ENCODE measurements around the gene CDC123. TPM values are rescaled to one million over a fixed set of nuclear protein-coding genes. Genes with fewer than 3 reads are reported as not detected.
"Not testable (repeated sequence)": the region's sequence is repeated elsewhere in the genome, so short reads cannot be mapped to it uniquely, and the experiment has no call there.

Gene CDC123
- total RNA-seq, 1 donor from 2014 or later = 48.4 TPM

- DNase-seq (ENCODE audit: low spot score) = no peak
These were observed 39.2 kb downstream of the CDC123 start for GRCh38 chr10:12235116-12235694.

DNA sequence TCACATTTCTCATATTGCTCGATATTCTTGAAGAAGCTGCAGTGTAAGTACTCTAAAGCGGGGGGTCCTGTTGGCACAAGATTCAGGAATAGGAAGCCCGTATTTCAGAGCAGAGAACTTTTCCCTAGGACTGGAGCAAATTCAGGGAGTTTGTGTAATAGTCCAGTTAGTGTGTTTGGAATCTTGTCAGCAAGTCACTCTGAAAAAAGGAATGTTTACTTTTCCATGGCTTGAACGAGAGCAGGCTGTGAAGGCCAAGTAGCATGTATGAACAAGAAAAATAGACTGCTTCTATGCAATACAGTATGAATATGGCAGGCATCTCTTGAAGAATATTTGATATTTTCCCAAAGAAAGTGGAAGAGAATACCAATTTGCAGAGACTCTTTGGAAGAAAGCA lies 39.8 kb downstream of the CDC123 start:
- no peak for DNase-seq (ENCODE audit: low spot score)

DNA sequence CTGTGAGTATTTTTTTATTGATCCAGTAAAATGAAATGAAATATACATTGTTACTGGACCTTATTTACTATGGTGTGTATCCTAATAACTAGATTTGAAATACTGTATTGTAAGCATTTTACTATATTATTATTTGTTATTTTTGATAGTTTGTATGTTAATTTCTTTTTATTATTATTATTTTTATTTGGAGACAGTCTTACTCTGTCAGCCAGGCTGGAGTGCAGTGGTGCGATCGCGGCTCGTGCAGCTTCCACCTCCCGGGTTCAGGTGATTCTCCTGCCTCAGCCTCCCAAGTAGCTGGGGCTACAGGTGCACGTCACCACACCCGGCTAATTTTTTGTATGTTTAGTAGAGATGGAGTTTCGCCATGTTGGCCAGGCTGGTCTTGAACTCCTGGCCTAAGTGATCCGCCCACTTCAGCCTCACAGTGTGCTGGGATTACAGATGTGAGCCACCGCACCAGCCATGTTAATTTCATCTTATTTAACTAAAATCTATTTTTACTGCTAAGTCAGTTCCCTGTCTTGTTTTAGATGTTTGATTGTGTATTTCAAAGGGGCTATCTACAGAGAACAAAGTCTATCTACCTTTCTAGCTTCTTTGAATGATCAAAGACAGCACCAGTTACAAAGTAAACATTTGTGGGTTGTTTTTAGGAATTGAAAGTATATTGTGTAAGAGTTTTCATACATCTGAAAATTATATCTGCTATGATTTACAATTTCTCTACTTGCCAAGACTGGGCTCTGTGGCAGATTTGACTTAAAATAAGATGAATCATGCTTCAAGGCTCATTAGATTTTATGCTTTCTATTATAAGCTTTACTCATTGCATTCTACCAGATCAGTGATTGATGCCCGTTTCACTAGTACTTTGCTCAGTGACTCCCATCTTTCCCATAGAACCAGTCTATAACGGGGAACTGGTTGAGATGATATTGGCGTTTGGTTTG lies 41.6 kb downstream of the CDC123 start:
- DNase-seq (ENCODE audit: low spot score) = no peak

GRCh38 chr10:12238821-12239220 lies 42.8 kb downstream of the CDC123 start:
- no peak for DNase-seq (ENCODE audit: low spot score)

- DNase-seq (ENCODE audit: low spot score) = peak; percentile 18
These were observed 46.0 kb downstream of the CDC123 start for GRCh38 chr10:12241810-12242529.

GRCh38 chr10:12243864-12244620 lies 48.1 kb downstream of the CDC123 start:
- no peak for DNase-seq (ENCODE audit: low spot score)

DNA sequence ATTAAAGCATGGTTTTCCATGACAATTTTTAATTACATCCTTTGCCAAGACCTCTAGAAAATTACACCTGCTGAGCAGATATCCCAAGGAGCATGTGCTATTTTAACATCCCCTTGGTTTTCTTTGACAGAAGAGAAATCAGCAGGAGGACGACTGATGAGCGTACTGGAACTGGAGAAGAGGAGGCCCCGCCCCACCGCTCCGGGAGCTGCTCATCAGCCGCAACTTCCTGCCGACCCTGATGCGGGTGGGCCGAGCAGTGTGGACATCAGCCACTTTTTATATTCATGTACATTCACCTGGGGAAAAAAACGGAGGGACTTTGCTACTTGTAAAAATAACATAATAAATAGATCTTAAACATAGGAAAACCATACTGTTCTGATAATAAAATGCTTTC lies 54.2 kb downstream of the CDC123 start:
- DNase-seq (ENCODE audit: low spot score) = no peak

- DNase-seq (ENCODE audit: low spot score) = not testable (repeated sequence)
These were observed 54.7 kb downstream of the CDC123 start for GRCh38 chr10:12250702-12251101.

GRCh38 chr10:12251581-12251980 lies 55.6 kb downstream of the CDC123 start:
- no peak for DNase-seq (ENCODE audit: low spot score)

DNA sequence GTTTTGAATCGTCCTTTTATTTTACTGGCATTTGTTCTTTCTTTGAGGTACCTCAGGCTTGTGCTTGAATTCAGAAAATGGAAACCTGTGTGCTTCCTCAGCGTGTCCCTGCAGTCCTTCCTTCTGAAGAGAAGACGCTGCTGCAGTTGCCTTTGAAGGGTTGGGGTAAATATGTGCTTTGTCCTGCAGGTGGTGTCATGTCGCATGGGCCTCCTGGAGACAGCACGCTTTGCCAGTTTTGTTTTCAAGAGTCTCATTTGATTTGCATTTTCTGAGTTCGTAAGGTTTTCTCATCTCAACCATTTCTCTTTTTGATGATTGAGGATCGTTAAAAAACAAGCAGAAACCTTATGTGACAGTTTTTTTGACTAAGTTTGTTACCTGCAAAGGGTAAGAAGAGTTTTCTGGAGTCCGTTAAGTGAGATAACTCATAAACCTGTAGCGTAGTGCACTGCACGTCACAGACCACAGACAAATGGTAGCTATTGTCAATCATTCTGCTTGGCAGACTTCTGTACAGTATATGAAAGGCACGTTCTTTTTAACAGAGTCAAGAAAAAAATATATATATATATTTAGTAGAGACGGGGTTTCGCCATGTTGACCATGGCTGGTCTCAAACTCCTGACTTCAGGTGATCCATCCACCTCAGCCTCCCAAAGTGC lies 57.0 kb downstream of the CDC123 start:
- DNase-seq (ENCODE audit: low spot score) = no peak

DNA sequence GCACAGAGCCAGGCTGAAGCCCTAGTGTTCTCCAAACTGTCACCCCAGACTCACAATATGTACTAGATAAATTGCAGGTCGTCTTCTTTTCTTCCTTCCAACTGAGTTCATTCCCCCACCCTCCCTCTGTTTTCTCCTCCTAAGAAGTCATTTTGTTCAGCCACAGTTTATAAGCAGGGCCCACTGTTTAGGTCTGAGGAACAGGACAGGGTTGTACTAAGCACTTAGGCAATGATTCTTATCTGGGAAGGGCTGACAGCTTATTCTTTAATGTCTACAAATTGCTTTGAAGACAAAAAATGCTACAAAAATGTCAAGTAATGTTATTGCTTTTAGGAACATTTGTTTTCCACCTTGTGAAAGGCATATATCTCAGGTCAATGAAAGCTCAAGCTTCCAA lies 59.1 kb downstream of the CDC123 start:
- no peak for DNase-seq (ENCODE audit: low spot score)

- no peak for DNase-seq (ENCODE audit: low spot score)
These were observed 64.0 kb downstream of the CDC123 start for GRCh38 chr10:12259988-12260387.

- DNase-seq (ENCODE audit: low spot score) = no peak
These were observed 66.4 kb downstream of the CDC123 start for GRCh38 chr10:12262278-12262981.

GRCh38 chr10:12264204-12264940 lies 68.4 kb downstream of the CDC123 start:
- peak; percentile 69 for DNase-seq (ENCODE audit: low spot score)

DNA sequence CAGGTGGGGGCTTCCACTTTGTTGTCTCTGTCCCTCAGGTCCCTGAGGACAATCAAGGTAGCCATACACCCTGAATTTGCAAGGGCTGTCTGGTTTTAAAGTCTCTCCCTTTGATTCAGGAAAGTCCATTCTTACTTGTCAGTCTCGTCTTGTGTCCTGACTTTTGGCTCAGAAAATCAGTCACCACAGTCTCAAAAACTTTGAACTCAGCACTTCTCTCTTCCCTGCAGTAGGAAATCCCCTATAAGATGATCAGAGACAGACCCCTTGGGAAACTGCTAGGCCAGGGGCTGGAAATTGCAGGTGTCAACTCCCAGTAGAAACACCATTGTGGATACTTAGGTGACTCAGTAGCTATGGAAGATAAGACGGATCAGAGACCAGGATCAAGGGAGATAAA lies 73.1 kb downstream of the CDC123 start:
- DNase-seq (ENCODE audit: low spot score) = no peak

DNA sequence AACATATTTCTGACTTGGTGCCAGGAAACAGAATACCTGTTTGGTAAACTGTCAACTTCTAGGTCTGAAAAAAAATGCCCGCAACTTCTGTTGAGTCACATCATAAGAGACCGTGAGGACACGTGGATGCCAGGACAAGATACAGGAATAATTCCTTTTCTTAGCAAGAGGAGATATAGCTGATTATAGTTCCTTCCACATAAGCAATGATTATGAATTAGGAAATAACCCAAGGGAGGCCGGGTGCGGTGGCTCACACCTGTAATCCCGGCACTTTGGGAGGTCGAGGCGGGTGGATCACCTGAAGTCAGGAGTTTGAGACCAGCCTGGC lies 75.2 kb downstream of the CDC123 start:
- no peak for DNase-seq (ENCODE audit: low spot score)

DNA sequence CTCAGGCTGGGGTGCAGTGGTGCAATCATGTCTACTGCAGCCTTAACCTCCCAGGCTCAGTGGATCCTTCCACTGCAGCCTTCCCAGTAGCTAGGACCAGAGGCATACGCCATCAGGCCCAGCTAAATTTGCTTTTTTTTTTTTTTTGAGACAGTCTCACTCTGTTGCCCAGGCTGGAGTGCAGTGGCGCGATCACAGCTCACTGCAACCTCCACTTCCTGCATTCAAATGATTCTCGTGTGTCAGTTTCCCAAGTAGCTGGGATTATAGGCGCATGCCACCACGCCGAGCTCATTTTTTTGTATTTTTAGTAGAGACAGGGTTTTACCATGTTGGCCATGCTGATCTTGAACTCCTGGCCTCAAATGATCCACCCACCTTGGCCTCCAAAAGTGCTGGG lies 81.9 kb downstream of the CDC123 start:
- not testable (repeated sequence) for DNase-seq (ENCODE audit: low spot score)

GRCh38 chr10:12279281-12279680 lies 83.3 kb downstream of the CDC123 start:
- no peak for DNase-seq (ENCODE audit: low spot score)

GRCh38 chr10:12287772-12288171 lies 91.8 kb downstream of the CDC123 start:
- DNase-seq (ENCODE audit: low spot score) = no peak

DNA sequence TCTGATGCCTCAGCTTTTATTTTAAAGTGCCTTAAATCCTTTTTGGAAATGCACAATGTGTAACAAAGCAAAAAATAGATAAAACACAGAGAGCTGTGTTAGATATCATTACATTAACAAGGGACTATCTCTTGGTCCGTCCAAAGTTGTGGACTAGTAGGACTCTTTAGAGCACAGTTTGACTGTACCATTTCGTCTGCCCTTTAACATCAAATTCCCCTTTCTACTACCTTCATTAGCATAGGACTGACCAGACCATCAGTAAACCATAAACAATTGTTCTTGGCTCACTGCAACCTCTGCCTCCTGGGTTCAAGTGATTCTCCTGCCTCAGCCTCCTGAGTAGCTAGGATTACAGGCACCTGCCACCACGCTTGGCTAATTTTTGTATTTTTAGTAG lies 101.8 kb downstream of the CDC123 start:
- DNase-seq (ENCODE audit: low spot score) = not testable (repeated sequence)

Data from umbilical cord (tissue), 2 donors.